Osteocyte (in vitro differentiated cells): Measurements from ENCODE around the gene VAV3. TPM values are rescaled to one million over a fixed set of nuclear protein-coding genes. Genes with fewer than 3 reads are reported as not detected.
"Not testable (repeated sequence)": the region's sequence is repeated elsewhere in the genome, so short reads cannot be mapped to it uniquely, and the experiment has no call there.

Experiments used
- DNase-seq: peaks from one replicate; pipeline ENCODE4 v3.0.0; 2021; ENCODE audit warnings: mixed read lengths; ENCODE audit not compliant: unreplicated experiment; ENCODE audit errors: extremely low spot score
- H3K27ac Mint-ChIP-seq: one replicate; pipeline ENCODE4 v1.8.0; 2021; ENCODE audit warnings: mild to moderate bottlenecking, mixed read lengths; ENCODE audit not compliant: unreplicated experiment
- H3K27me3 Mint-ChIP-seq: one replicate; pipeline ENCODE4 v1.8.0; 2021; ENCODE audit warnings: mixed read lengths; ENCODE audit not compliant: unreplicated experiment
- H3K36me3 Mint-ChIP-seq: one replicate; pipeline ENCODE4 v1.8.0; 2021; ENCODE audit warnings: mixed read lengths; ENCODE audit not compliant: unreplicated experiment
- H3K4me1 Mint-ChIP-seq: one replicate; pipeline ENCODE4 v1.8.0; 2021; ENCODE audit warnings: mixed read lengths; ENCODE audit not compliant: unreplicated experiment
- H3K4me3 Mint-ChIP-seq: one replicate; pipeline ENCODE4 v1.8.0; 2021; ENCODE audit warnings: mild to moderate bottlenecking, moderate library complexity, mixed read lengths; ENCODE audit not compliant: unreplicated experiment
- H3K9me3 Mint-ChIP-seq: one replicate; pipeline ENCODE4 v1.8.0; 2021; ENCODE audit warnings: mixed read lengths; ENCODE audit not compliant: unreplicated experiment
- total RNA-seq: library from RNA; stranded (reverse); gene quantifications from 2 replicates; pipeline ENCODE4 v1.2.1, GENCODE V29; 2021
- TF ChIP-seq, protein P1 (sequence below): fragments of 200-600 bp; sonication (generic); IDR thresholded peaks from 2 replicates; pipeline ENCODE4 v1.5.0; 2021; ENCODE audit warnings: antibody characterized with exemption, mild to moderate bottlenecking, moderate library complexity

The VAV3 gene
- total RNA-seq, 1 donor from 2014 or later, result not detected

DNA sequence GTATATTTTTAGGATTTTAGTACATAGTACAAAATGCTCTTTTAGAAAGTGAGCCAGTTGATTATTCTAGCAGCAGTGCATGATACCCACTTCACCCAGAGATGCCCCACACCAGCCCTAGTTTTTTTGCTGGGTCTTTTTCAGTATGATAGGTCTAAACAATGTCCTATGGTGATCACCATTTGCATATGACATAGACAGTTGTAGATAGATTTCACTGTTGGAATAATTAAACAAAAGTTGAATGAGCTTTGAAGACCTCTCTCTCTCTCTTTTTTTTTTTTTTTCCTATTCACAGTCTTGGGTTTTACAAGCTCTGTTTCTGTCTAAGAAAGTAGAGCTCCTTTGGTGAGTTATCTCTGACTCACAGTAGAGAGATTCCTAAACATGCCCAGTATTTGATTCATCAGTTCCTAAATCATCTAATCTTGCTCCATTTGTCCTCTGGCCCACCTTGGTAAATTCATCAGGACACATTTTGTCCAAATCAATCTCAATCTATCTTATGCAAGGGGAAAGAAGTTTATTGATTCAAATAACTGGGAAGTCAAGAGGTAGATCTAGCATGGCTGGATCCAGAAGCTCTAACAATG lies 44.7 kb upstream of the VAV3 start:
- TF ChIP-seq, protein P1, sequence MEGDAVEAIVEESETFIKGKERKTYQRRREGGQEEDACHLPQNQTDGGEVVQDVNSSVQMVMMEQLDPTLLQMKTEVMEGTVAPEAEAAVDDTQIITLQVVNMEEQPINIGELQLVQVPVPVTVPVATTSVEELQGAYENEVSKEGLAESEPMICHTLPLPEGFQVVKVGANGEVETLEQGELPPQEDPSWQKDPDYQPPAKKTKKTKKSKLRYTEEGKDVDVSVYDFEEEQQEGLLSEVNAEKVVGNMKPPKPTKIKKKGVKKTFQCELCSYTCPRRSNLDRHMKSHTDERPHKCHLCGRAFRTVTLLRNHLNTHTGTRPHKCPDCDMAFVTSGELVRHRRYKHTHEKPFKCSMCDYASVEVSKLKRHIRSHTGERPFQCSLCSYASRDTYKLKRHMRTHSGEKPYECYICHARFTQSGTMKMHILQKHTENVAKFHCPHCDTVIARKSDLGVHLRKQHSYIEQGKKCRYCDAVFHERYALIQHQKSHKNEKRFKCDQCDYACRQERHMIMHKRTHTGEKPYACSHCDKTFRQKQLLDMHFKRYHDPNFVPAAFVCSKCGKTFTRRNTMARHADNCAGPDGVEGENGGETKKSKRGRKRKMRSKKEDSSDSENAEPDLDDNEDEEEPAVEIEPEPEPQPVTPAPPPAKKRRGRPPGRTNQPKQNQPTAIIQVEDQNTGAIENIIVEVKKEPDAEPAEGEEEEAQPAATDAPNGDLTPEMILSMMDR, result no peak
- DNase-seq, result no peak
- Mint-ChIP-seq H3K27ac (no peak overlapping the region), H3K4me1 (no peaks in the 10 kb centered on the region), H3K9me3 (no peaks in the 10 kb centered on the region), H3K4me3 (no peak overlapping the region), H3K27me3 (peaks cover 6% of the 10 kb centered on the region), H3K36me3 (no peaks in the 10 kb centered on the region)

DNA sequence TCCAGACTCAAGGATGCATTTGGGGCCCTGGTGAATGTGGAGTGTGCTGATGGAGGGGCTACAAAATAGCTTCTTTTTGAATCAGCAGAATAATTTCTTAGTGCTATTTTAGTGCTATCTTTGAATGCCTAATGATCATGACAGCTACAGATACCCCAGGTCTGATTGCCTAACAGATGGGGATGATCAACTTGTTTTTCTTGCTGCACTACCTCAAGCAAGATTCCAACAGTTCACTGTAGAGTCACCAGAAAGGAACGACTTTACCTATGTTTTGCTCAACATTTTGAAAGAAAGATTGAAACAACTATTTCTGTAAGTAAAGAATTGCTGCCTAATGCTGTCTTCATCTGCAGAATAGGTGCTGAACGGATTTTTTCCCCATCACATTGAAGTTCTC lies 42.6 kb upstream of the VAV3 start:
- no peak overlapping the region for H3K27ac Mint-ChIP-seq

DNA sequence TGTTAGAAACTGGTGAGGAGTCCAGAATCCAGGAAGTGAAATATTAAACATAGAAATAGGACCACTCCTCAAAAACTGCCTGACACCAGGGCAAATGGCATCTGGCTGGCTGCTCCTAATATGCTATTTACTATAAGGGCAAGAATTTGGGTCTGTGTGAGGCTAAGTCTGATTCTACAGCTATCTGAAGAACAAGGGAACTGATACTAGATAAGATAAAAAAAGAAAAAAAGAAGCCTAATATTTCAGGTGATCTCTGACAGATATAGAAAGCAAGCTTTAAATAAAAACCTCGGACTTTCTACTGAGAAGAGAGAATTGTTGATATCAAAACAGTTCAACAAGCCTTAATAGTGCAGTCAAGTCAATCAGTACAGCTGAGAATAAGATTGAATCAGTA lies 42.1 kb upstream of the VAV3 start:
- TF ChIP-seq, protein P1, result no peak
- Mint-ChIP-seq H3K9me3 (no peaks in the 10 kb centered on the region), H3K36me3 (no peaks in the 10 kb centered on the region), H3K4me3 (no peak overlapping the region), H3K27me3 (peaks cover 9% of the 10 kb centered on the region), H3K4me1 (no peaks in the 10 kb centered on the region), H3K27ac (no peak overlapping the region)
- DNase-seq, result no peak

More for the DNA sequence above, 42.6 kb upstream of the VAV3 start:
- H3K36me3 Mint-ChIP-seq, result no peaks in the 10 kb centered on the region
- no peak overlapping the region for H3K4me3 Mint-ChIP-seq
- no peaks in the 10 kb centered on the region for H3K4me1 Mint-ChIP-seq
- no peaks in the 10 kb centered on the region for H3K9me3 Mint-ChIP-seq
- no peak for DNase-seq
- peaks cover 9% of the 10 kb centered on the region for H3K27me3 Mint-ChIP-seq
- TF ChIP-seq, protein P1, result no peak

DNA sequence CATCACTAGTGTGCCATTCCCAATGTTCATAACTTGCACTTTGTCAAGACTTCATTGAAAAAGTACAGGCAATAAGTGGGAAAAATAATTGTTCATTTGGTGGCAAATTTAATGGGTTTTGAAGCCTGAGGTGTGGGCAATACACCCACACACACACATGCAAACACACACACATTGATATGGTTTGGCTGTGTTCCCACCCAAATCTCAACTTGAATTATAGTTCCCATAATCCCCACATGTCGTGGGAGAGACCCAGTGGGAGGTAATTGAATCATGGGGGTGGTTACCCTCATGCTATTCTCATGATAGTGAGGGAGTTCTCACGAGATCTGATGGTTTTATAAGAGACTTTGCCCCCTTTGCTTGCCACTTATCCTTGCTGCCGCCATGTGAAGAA lies 39.9 kb upstream of the VAV3 start:
- not testable (repeated sequence) for DNase-seq, H3K27ac Mint-ChIP-seq, H3K9me3 Mint-ChIP-seq, H3K4me3 Mint-ChIP-seq, H3K4me1 Mint-ChIP-seq, H3K27me3 Mint-ChIP-seq, H3K36me3 Mint-ChIP-seq

DNA sequence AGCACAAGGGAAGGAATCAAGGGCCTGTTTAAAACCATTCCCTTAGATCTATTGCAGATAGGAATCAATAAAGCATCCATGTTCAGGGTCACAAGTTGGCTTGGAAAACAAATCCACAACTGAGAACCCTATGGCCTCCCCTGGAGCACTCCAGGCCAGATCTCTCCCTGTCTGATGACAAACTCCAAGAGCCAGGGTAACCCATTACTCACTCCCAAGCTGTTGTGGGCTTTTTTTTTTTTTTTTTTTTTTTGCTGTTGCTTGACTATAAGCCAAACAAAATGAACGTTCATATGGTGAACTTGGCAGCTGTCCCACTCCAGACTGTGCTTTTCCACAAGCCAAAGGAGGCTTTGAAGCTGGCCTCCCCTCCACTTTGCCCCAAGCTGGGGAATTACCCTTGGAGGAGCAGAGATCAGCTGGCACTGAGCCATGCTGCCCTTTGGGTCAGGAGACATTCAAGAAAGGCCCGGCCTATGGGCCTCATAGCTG lies 35.7 kb upstream of the VAV3 start:
- DNase-seq, result no peak
- H3K36me3 Mint-ChIP-seq, result no peaks in the 10 kb centered on the region
- no peak overlapping the region for H3K27ac Mint-ChIP-seq
- H3K27me3 Mint-ChIP-seq, result peaks cover 4% of the 10 kb centered on the region
- H3K9me3 Mint-ChIP-seq, result no peaks in the 10 kb centered on the region
- H3K4me1 Mint-ChIP-seq, result peaks cover 3% of the 10 kb centered on the region
- H3K4me3 Mint-ChIP-seq, result no peak overlapping the region
- TF ChIP-seq, protein P1, result no peak

DNA sequence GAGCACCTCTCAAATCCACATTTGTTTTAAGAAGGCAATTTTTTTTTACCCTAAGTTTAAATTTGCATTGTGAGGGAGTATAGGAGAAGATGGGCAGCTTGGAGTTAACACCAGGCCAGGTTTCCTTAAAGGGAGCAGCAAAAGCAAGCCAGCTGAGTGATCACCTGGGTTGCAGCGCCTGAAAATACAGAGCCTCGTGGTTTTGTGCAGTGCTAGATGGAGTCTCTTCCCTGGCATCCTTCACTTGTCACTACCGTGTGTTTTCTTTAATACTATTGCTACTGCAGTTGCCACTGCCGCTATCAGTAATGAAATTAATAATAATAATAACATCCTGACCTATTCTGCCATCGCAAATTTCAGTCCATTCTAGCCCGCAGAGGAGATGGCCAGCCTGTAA lies 35.2 kb upstream of the VAV3 start:
- Mint-ChIP-seq H3K4me1 (peaks cover 3% of the 10 kb centered on the region), H3K27me3 (peaks cover 9% of the 10 kb centered on the region), H3K4me3 (no peak overlapping the region), H3K27ac (no peak overlapping the region), H3K9me3 (no peaks in the 10 kb centered on the region), H3K36me3 (no peaks in the 10 kb centered on the region)
- TF ChIP-seq, protein P1, result no peak
- DNase-seq, result no peak
